ENCODE data around the gene ATP8B3. TPM values are rescaled to one million over a fixed set of nuclear protein-coding genes. Genes with fewer than 3 reads are reported as not detected.
"Not testable (repeated sequence)": the region's sequence is repeated elsewhere in the genome, so short reads cannot be mapped to it uniquely, and the experiment has no call there.

The ATP8B3 gene
- total and polyA plus RNA-seq, 8 donors = 0.15 to 1.4 (median 0.80) TPM; not detected in 4

DNA sequence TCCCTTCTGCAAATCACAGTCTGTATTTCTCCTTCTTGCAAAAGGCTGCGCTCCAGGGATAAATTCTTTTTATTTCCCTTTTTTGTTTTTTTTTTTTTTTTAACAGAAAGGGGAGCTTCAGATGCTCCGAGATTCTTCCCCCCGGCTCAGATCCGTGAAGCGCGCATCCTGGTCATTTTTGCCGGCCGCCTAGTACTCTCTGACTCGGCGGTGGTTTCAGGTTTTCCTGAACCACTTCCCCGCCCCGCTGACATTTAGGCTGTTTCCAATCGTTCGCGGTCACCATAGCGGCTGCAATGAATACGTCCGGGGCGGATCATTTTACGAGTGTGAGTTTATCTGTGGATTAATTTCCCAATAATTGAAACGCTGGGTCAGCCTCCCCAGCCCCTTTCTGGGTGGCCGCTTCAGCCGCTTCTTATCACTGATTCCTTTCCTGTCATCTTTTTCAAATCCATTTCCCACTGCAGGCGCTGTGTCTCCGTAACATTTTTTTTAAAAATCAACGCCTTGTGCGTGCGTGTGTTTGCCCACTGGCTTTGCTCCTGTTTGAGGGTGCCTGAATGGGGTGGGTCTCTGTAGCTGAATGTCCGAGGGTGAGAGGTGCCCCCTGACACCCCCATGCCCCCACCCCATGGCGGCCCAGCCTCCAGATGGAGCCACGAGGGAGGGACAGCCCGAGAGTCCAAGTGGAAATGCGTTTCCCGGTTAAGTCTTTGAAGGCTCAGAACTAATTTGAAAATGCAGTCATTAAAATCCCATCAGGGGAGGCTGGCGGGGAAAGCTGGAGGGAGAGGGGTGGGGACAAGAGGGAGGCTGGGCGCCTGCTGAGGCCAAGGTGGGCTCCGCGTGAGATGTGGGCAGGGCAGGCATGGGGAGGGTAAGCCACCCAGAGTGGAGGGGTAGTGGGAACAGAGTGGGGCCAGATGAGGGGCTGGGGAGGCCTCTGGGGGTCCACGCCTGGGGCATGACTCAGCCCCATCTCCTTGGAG lies 48.1 kb downstream of the ATP8B3 start:
- no peak overlapping the region for H3K27ac ChIP-seq
- H3K4me1 ChIP-seq = peaks cover 0 to 8% (median 3%) of the 10 kb centered on the region in 4 donors
- H3K9me3 ChIP-seq = no peaks in the 10 kb centered on the region
- 12 to 30% (median 16%) methylated on average over 39 of the region's 39 CpGs for WGBS, 5 donors
- H3K36me3 ChIP-seq = no peaks in the 10 kb centered on the region
- peaks cover 47 to 100% (median 97%) of the 10 kb centered on the region in 3 donors for H3K27me3 ChIP-seq
- intact Hi-C loops (cut with DNase I; ENCODE audit: low total_unique reads) = no loop called here
- DNase-seq = no peak
- TF ChIP-seq POLR2A (IDR thresholded peaks at IDR 0.05) (no peak), EP300 (IDR thresholded peaks at IDR 0.05) (no peak), POLR2AphosphoS5 (IDR thresholded peaks at IDR 0.05) (no peak)
- TF ChIP-seq, protein P1, sequence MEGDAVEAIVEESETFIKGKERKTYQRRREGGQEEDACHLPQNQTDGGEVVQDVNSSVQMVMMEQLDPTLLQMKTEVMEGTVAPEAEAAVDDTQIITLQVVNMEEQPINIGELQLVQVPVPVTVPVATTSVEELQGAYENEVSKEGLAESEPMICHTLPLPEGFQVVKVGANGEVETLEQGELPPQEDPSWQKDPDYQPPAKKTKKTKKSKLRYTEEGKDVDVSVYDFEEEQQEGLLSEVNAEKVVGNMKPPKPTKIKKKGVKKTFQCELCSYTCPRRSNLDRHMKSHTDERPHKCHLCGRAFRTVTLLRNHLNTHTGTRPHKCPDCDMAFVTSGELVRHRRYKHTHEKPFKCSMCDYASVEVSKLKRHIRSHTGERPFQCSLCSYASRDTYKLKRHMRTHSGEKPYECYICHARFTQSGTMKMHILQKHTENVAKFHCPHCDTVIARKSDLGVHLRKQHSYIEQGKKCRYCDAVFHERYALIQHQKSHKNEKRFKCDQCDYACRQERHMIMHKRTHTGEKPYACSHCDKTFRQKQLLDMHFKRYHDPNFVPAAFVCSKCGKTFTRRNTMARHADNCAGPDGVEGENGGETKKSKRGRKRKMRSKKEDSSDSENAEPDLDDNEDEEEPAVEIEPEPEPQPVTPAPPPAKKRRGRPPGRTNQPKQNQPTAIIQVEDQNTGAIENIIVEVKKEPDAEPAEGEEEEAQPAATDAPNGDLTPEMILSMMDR (IDR thresholded peaks at IDR 0.05) = no peak
- no peak overlapping the region for H3K4me3 ChIP-seq

DNA sequence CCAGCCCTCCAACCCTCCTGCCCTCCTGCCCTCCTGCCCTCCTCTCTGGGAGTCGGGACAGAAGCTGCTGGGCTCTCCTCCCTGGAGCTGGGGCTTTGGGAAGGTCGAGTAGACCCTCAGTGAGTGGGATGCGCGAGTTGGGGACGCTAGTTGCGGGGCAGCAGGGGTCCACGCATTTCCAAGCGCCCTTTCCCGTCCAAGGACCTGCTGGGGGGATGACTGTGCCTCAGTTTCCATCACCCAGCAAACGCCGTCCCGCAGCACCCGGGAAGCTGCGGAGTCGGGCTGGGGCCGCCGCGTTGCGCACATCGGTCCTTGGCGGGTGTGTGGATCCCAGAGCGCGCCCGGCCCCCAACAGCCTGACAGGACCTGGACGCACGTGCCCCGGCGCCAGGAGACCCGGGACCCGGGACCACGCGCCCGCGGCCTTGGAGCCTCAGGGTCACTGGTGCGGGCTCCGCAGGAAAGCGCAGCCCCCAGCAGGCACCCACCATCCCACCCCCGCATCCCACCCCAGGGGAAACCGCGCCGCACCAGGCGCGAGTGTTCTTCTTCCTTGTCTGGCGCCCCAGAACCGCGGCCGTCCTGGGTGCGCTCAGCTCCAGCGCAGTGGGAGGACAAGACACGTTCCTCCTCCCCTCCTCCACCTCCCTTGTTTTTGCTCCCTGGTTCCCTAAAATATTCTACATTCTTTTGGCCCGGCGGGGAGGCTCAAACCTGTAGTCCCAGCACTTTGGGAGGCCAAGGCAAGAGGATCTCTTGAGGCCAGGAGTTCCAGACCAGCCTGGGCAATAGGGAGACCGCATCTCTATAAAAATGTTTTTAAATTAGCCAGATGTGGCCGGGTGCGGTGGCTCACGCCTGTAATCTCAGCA lies 49.6 kb downstream of the ATP8B3 start:
- Histone ChIP-seq H3K4me3 (no peak overlapping the region), H3K27ac (no peak overlapping the region), H3K4me1 (peaks cover 4 to 14% (median 8%) of the 10 kb centered on the region in 4 donors), H3K27me3 (peaks cover 56 to 100% (median 97%) of the 10 kb centered on the region in 3 donors), H3K36me3 (no peaks in the 10 kb centered on the region), H3K9me3 (no peaks in the 10 kb centered on the region)
- intact Hi-C loops (cut with DNase I; ENCODE audit: low total_unique reads) = no loop called here
- DNase-seq = no peak
- 6 to 39% (median 16%) methylated on average over 31 to 56 of the region's 56 CpGs for WGBS, 5 donors
- TF ChIP-seq, protein P1 (IDR thresholded peaks at IDR 0.05) = no peak
- TF ChIP-seq EP300 (IDR thresholded peaks at IDR 0.05) = no peak
- no peak for TF ChIP-seq POLR2A (IDR thresholded peaks at IDR 0.05)
- no peak for TF ChIP-seq POLR2AphosphoS5 (IDR thresholded peaks at IDR 0.05)

DNA sequence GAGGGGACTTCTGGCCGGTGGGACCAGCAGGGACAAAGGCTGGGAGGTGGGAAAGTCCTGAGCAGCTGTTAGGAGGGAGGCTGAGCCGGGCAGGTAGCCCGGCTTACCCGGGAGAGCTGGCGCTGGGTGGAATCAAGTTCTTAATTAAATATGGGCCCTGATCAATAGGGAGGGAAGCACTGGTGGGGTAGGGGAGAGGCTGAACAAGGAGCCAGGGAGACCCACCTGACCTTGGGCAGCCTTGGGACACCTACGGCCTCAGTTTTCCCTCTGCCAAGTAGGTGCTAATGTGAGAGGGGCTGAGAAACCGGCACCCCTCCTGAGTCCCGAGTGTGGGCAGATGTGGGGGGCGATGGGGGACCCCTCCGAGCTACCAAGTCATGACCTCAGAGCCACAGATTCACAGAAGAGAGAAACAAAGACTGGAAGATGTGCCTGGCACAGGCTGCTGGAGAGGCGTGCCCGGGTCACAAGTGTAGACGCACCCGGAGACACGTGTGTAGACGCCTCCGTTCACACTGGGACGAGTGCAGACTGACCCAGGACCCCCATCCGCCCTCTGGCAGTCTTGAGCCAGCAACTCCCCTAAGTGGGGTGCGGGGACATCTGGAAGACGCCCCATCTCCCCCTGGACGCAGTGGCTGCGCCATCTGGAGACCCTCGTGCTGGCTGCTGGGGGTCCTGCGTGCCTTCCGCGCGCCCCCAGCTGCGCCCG lies 50.4 kb downstream of the ATP8B3 start:
- intact Hi-C loops (cut with DNase I; ENCODE audit: low total_unique reads) = no loop called here

DNA sequence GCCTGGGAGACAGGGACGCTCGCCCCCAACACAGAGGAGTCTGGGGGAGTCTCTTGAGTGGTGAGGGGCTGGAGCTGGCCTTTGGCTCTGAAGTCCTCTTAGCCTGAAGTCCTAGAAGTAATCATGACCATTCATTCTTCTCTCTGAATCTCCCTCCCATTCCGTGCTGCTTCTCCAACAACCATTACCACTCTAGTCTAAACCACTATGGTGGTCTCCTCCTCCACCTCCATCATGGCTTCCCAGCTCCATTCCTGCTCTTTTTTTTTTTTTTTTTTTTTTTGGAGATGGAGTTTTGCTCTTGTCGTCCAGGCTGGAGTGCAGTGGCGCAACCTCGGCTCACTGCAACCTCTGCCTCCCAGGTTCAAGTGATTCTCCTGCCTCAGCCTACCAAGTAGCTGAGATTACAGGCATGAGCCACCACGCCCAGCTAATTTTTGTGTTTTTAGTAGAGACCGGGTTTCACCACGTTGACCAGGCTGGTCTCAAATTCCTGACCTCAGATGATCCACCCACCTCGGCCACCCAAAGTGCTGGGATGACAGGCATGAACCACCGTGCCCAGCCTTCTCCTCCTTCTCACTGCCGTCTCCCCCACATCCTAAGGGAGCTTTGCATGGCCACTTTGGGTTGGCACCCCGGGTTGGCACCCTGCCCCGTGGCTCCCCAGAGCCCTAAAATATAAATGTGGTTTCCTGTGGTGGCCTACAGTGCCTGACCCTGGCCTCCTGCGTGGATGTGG lies 51.1 kb downstream of the ATP8B3 start:
- H3K9me3 ChIP-seq; H3K36me3 ChIP-seq; intact Hi-C loops (cut with DNase I; ENCODE audit: low total_unique reads); H3K27ac ChIP-seq; H3K4me3 ChIP-seq; DNase-seq: not testable (repeated sequence)
- Histone ChIP-seq H3K4me1 (peaks cover 5 to 23% (median 18%) of the 10 kb centered on the region in 4 donors), H3K27me3 (peaks cover 61 to 100% (median 97%) of the 10 kb centered on the region in 3 donors)
- WGBS, 5 donors = 12 to 27% (median 24%) methylated on average over 15 of the region's 15 CpGs

More for the DNA sequence above, 50.4 kb downstream of the ATP8B3 start:
- DNase-seq = no peak
- H3K9me3 ChIP-seq = no peaks in the 10 kb centered on the region
- H3K4me3 ChIP-seq = no peak overlapping the region
- WGBS, 5 donors = 3 to 24% (median 9%) methylated on average over 9 to 30 of the region's 30 CpGs
- TF ChIP-seq POLR2A (IDR thresholded peaks at IDR 0.05) (no peak), EP300 (IDR thresholded peaks at IDR 0.05) (no peak), POLR2AphosphoS5 (IDR thresholded peaks at IDR 0.05) (no peak)
- TF ChIP-seq, protein P1 (IDR thresholded peaks at IDR 0.05) = no peak
- H3K36me3 ChIP-seq = no peaks in the 10 kb centered on the region
- H3K4me1 ChIP-seq = peaks cover 5 to 18% (median 13%) of the 10 kb centered on the region in 4 donors
- H3K27ac ChIP-seq = no peak overlapping the region
- H3K27me3 ChIP-seq = peaks cover 59 to 100% (median 97%) of the 10 kb centered on the region in 3 donors
